MM.1S (cell line): ENCODE measurements around the gene TMEM161A.
"Not testable (repeated sequence)": the region's sequence is repeated elsewhere in the genome, so short reads cannot be mapped to it uniquely, and the experiment has no call there.

Experiments used
- EZH2 ChIP-seq: fragments of 300-600 bp; sonication (generic); optimal IDR thresholded peaks from 2 replicates; pipeline ENCODE3; 2017; ENCODE audit warnings: low read depth, mild to moderate bottlenecking, antibody characterized with exemption, low read length, mixed read lengths
- TF ChIP-seq, protein P1 (sequence below): fragments of 300-600 bp; sonication (generic); IDR thresholded peaks from 2 replicates; pipeline ENCODE4 v1.5.1; 2016; ENCODE audit warnings: antibody characterized with exemption, low read length, mixed read lengths

DNA sequence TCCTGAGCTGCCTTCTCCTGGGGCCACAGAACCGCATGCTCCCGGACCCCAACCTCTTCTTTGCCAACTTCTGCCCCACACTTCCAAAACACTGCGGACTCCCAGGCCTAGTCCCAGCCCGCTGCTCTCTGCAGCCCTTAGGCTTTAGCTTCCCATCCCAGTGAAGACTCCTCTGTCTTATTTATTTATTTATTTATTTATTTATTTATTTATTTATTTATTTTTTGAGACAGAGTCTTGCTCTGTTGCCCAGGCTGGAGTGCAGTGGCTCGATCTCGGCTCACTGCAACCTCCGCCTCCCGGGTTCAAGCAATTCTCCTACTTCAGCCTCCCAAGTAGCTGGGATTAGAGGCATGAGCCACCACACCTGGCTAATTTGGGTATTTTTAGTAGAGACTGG, 10.2 kb upstream of the TMEM161A start:
- TF ChIP-seq, protein P1, sequence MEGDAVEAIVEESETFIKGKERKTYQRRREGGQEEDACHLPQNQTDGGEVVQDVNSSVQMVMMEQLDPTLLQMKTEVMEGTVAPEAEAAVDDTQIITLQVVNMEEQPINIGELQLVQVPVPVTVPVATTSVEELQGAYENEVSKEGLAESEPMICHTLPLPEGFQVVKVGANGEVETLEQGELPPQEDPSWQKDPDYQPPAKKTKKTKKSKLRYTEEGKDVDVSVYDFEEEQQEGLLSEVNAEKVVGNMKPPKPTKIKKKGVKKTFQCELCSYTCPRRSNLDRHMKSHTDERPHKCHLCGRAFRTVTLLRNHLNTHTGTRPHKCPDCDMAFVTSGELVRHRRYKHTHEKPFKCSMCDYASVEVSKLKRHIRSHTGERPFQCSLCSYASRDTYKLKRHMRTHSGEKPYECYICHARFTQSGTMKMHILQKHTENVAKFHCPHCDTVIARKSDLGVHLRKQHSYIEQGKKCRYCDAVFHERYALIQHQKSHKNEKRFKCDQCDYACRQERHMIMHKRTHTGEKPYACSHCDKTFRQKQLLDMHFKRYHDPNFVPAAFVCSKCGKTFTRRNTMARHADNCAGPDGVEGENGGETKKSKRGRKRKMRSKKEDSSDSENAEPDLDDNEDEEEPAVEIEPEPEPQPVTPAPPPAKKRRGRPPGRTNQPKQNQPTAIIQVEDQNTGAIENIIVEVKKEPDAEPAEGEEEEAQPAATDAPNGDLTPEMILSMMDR: not testable (repeated sequence)
- not testable (repeated sequence) for TF ChIP-seq EZH2
